ENCODE data around the gene LURAP1L. TPM values are rescaled to one million over a fixed set of nuclear protein-coding genes. Genes with fewer than 3 reads are reported as not detected.
A peak's percentile ranks its signal among the peaks of the same experiment; 100 is the strongest.

LURAP1L gene
- total RNA-seq, 4 donors from 2014 or later: 11.4 to 28.8 (median 23.9) TPM

GRCh38 chr9:12777121-12778022, 2.6 kb downstream of the LURAP1L start:
- Histone ChIP-seq H3K27me3 (no peaks in the 10 kb centered on the region), H3K4me1 (peaks cover 5 to 59% (median 45%) of the 10 kb centered on the region in 4 donors), H3K27ac (replicated peaks in 1 of 4) (peak overlapping the region; percentile 86 to 94 (median 90)), H3K36me3 (no peaks in the 10 kb centered on the region), H3K9me3 (no peaks in the 10 kb centered on the region), H3K4me3 (peak overlapping the region; percentile 76 to 89 (median 83))
- no peak for DNase-seq (ENCODE audit: extremely low spot score)
- whole genome bisulfite sequencing: 33% methylated on average over 7 of the region's 7 CpGs
- intact Hi-C loops (cut with DNase I): loop anchor here (5.0 to 10.0 kb wide), 2 partner anchors 40 to 307 kb away; no protein-coding TSS in a partner anchor
- TF ChIP-seq POLR2A (IDR thresholded peaks at IDR 0.05; ENCODE audit: low read depth) (no peak), POLR2AphosphoS5 (IDR thresholded peaks at IDR 0.05) (no peak), CTCF (IDR thresholded peaks at IDR 0.05) (no peak), EP300 (IDR thresholded peaks at IDR 0.05) (no peak)

GRCh38 chr9:12778389-12778788, 3.6 kb downstream of the LURAP1L start:
- Histone ChIP-seq H3K9me3 (peaks cover 0 to 7% (median 2%) of the 10 kb centered on the region in 4 donors), H3K4me3 (peak overlapping the region; percentile 76 to 89 (median 83)), H3K36me3 (no peaks in the 10 kb centered on the region), H3K27me3 (no peaks in the 10 kb centered on the region), H3K27ac (replicated peaks in 1 of 4) (peak overlapping the region; percentile 86 to 94 (median 90)), H3K4me1 (peaks cover 5 to 59% (median 45%) of the 10 kb centered on the region in 4 donors)
- DNase-seq (ENCODE audit: extremely low spot score): no peak
- intact Hi-C loops (cut with DNase I): loop anchor here (5.0 to 10.0 kb wide), 2 partner anchors 39 to 306 kb away; no protein-coding TSS in a partner anchor
- TF ChIP-seq EP300 (IDR thresholded peaks at IDR 0.05): no peak
- TF ChIP-seq CTCF (IDR thresholded peaks at IDR 0.05): no peak
- no peak for TF ChIP-seq POLR2AphosphoS5 (IDR thresholded peaks at IDR 0.05)
- TF ChIP-seq POLR2A (IDR thresholded peaks at IDR 0.05; ENCODE audit: low read depth): no peak
- 69% methylated on average over 3 of the region's 3 CpGs for WGBS

- Histone ChIP-seq H3K4me3 (peak overlapping the region in 3 of 4 donors; percentile 1 to 15 (median 13)), H3K27me3 (no peaks in the 10 kb centered on the region), H3K9me3 (peaks cover 0 to 7% (median 2%) of the 10 kb centered on the region in 4 donors), H3K27ac (replicated peaks in 1 of 4) (peak overlapping the region in 3 of 4 donors; percentile 1 to 34 (median 5)), H3K4me1 (peaks cover 12 to 80% (median 61%) of the 10 kb centered on the region in 4 donors), H3K36me3 (no peaks in the 10 kb centered on the region)
- 55% methylated on average over 9 of the region's 9 CpGs for WGBS
- DNase-seq (ENCODE audit: extremely low spot score): no peak
- intact Hi-C loops (cut with DNase I): no loop called here
- TF ChIP-seq POLR2A (IDR thresholded peaks at IDR 0.05; ENCODE audit: low read depth) (no peak), EP300 (IDR thresholded peaks at IDR 0.05) (no peak), CTCF (IDR thresholded peaks at IDR 0.05) (no peak), POLR2AphosphoS5 (IDR thresholded peaks at IDR 0.05) (no peak)
These were observed 6.5 kb downstream of the LURAP1L start for GRCh38 chr9:12781226-12781733.

- WGBS: 94% methylated on average over 1 of the region's 1 CpG
- no peak for TF ChIP-seq EP300 (IDR thresholded peaks at IDR 0.05)
- TF ChIP-seq POLR2A (IDR thresholded peaks at IDR 0.05; ENCODE audit: low read depth): no peak
- TF ChIP-seq CTCF (IDR thresholded peaks at IDR 0.05): no peak
- no peak for TF ChIP-seq POLR2AphosphoS5 (IDR thresholded peaks at IDR 0.05)
- no peak overlapping the region for H3K4me3 ChIP-seq
- peak overlapping the region; percentile 77 to 81 (median 80) for H3K27ac ChIP-seq (replicated peaks in 1 of 4)
- intact Hi-C loops (cut with DNase I): no loop called here
- H3K4me1 ChIP-seq: peaks cover 6 to 73% (median 47%) of the 10 kb centered on the region in 4 donors
- H3K9me3 ChIP-seq: peaks cover 0 to 7% (median 2%) of the 10 kb centered on the region in 4 donors
- no peaks in the 10 kb centered on the region for H3K27me3 ChIP-seq
- DNase-seq (ENCODE audit: extremely low spot score): no peak
- no peaks in the 10 kb centered on the region for H3K36me3 ChIP-seq
These were observed 9.1 kb downstream of the LURAP1L start for GRCh38 chr9:12783767-12784460.
